Right lobe of liver (tissue), 4 donors: ENCODE results near the gene HPSE.

Source experiments
- POLR2A ChIP-seq: fragments of 450-650 bp; IDR thresholded peaks from one replicate; pipeline ENCODE4 v1.6.1; 2017; ENCODE audit warnings: antibody characterized with exemption, mild to moderate bottlenecking
- TF ChIP-seq, protein P1 (sequence below), 4 donors: fragments of 200-600 bp in 3 of 4; fragments of 450-650 bp in 1 of 4; IDR thresholded peaks; one replicate each; pipeline versions ENCODE4 v1.5.1 to v1.8.0; 2016 to 2022; ENCODE audit warnings: antibody characterized with exemption in 4 of 4, mild to moderate bottlenecking in 2 of 4
- donor health status: DM: no; HTN: no; CAD: no.
- donor health status: DM: no; HTN: no; CAD: no.
- donor health status: DM: no; HTN: yes; CAD: no.

DNA sequence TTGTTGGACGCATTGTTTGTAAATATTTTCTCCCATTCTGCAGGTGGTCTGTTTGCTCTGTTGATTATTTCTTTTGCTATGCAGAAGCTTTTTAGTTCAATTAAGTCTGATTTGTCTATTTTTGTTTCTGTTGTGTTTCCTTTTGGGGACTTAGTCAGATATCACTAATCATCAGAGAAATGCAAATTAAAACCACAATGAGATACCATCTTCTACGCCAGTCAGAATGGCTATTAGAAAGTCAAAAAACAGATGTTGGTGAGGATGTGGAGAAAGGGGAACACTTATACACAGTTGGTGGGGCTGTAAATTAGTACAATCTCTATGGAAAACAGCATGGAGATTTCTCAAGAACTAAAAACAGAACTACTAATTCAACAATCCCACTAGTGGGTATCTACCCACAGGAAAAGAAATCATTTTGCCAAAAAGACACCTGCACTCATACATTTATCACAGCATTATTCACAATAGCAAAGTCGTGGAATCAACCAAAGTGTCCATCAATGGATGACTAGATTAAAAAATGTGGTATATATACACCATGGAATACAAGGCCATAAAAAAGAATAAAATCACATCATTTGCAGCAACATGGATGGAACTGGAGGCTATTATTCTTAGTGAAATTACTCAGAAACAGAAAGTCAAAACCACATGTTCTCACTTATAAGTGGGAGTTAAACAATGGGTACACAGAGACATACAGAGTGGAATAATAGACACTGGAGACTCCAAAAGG is 58.2 kb downstream of the HPSE start:
- no peak for TF ChIP-seq POLR2A
- TF ChIP-seq, protein P1, sequence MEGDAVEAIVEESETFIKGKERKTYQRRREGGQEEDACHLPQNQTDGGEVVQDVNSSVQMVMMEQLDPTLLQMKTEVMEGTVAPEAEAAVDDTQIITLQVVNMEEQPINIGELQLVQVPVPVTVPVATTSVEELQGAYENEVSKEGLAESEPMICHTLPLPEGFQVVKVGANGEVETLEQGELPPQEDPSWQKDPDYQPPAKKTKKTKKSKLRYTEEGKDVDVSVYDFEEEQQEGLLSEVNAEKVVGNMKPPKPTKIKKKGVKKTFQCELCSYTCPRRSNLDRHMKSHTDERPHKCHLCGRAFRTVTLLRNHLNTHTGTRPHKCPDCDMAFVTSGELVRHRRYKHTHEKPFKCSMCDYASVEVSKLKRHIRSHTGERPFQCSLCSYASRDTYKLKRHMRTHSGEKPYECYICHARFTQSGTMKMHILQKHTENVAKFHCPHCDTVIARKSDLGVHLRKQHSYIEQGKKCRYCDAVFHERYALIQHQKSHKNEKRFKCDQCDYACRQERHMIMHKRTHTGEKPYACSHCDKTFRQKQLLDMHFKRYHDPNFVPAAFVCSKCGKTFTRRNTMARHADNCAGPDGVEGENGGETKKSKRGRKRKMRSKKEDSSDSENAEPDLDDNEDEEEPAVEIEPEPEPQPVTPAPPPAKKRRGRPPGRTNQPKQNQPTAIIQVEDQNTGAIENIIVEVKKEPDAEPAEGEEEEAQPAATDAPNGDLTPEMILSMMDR (IDR thresholded peaks at IDR 0.05), result no peak
